Activated gamma-delta T cell treated with Interleukin-2 at 50 U/mL for 16 hours (primary cell): Measurements from ENCODE around the gene TCF3.
"Not testable (repeated sequence)": the region's sequence is repeated elsewhere in the genome, so short reads cannot be mapped to it uniquely, and the experiment has no call there.

Experiments
- DNase-seq: peaks from one replicate; pipeline ENCODE4 v3.0.0-alpha.2; 2020

The TCF3 gene

DNA sequence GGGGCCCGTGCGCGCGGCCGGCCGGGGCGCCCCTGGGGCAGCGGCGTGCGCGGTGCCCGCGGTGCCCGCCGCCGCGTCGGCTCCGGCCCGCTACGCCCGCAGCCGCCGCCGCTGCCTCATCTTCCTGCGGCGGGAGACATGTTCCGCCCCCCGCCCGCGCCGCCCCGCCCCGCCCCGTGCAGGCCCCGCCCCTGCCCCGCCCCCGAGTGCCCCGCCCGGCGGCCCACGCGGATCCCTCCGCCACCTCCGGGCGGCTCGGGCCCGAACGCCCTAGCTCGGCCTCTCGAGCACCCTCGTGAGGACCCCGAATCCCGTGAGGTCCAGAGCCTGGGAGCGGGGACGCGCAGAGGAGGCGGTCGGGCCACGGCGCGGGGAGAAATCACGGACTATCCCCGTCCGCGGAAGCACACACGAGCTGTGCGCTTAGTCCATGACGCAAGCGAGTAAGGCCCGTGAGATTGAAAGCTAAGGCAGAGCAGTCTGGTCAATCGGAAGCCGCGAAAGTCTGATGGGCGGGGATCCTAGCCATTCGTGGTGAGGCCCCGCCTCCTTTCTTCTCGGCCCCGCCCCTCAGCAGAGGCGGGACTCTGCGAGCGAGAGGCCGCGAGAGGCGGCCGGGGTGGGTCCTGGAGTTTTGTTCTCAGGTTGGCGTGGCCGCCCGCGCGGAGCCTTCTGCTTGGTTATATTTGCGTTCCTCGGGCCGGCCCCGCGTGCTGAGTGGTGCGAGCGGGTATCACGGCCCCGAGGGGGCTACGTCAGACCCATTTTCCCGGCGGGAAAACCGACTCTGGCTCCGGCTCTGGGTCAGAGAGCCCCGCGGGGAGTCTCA is at the start of gene TCF3:
TSS of gene TCF3 (minus strand) at position 145 of the 829 bp plus-strand sequence. CDS start 2,367 bp downstream, outside the sequence.
- DNase-seq = peak; percentile 98

DNA sequence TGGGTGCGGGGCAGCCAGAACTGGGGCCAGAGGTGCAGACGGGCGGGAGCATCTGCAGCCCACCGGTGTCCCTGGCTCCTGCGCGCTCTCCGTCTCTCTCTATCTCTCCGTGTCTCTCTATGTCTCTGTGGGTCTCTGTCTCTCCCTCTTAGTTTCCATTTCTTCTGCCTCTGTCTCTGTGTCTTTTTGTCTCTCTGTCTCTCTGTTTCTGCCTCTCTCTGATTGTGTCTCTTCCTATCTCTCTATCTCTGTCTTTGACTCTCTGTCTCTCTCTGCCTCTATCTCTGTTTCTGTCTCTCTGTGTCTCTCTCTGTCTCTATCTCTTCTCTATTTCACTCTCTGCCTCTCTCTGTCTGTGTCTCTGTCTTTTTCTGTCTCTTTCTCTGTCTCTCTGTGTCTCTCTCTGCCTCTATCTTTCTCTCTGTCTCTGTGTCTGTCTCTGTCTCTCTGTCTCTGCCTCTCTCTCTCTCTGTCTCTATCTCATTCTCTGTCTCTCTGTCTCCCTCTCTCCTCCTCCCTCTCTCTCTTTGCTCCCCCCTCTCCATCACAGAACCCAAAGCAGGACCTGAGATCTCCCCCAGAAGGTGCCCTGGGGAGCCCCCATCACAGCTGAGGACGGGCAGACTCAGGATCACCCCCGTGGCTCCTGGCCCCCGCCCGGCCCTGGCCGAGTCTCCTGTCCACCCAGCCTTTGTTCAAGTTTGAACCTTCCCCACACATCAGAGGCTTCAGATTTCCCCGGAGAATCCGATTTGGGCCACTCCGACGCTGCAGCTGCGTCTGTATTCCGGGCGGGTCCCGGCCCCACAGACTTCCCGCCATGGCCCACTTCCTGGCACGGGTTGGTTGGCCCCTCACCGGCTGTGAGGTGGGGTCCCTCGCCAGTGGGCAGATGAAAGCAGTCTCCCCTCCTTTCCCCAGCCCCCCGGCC is 48.6 kb upstream of the TCF3 start:
- no peak for DNase-seq

DNA sequence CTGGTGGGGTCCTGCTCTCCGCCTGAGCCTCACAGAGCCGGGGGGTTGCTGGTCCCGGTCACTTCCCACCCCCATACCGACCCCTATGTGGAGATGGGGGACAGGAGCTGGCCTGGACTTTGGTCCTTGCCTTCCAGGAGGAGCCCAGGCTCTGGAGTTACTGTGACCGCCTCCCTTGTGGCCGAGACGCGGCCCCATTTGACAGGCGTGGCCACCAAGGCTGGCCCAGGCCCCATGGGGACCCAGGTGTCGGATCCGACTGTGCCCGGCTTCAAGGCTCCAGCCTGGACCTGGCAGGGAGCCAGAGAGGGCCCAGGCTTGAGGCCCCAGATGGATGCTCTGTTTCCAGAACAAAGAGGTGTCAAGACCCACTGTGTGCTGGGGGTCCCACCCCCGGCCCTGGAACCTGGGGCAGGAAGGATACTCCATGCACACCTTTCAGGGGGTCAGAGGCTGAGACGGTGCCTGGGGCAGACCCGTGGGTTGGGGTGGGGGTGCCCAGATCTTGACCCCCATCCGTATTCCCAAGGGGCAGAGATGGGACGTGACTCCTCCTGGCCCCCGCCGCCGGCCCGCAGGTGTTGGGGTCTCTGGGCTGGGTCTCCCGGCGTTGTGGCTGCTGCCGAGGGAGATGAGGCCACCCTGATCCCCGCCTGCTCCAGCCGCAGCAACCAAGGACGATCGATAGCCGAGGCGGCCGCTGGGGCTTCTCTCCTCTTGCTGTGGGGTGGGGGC is 47.8 kb upstream of the TCF3 start:
- DNase-seq = no peak

DNA sequence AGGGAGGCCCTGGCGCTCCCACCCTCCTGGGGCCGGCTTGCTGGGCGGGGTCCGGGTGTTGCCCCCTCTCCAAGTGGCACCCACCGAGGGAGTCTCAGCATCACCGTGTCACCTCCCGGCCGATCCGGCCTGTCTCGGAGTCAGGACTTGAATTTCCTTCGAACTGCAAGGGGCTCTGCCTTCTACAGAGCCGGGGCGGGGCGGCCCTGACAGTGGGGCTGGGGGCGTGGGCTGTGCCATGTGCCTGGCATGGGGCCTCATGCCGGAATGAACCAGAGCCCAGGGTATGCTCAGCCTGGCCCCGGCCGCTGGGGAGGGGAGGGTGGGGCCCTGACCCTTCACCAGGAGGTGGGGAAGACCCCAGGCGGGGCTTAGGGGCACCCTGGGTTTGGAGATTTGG is 47.0 kb upstream of the TCF3 start:
- DNase-seq = no peak

DNA sequence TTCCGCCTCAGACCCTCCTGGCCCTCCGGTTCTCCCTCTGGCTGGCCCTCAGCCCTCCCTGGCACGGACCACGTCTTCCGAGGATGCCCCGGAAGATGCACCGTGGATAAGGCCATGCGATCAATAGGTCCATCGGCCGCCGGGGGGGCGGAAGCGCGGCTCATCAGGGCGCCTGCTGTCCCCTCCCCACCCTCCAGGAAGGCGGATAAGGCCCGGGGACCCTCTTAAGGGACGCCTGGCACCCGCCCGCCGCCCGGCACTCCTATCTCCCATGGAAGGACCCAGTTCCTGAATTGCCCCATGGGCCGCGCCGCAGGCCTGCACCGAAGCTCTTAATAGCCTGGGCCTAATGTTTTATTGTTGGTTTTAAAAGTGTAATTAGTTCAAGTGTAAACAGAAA is 46.2 kb upstream of the TCF3 start:
- DNase-seq = no peak

DNA sequence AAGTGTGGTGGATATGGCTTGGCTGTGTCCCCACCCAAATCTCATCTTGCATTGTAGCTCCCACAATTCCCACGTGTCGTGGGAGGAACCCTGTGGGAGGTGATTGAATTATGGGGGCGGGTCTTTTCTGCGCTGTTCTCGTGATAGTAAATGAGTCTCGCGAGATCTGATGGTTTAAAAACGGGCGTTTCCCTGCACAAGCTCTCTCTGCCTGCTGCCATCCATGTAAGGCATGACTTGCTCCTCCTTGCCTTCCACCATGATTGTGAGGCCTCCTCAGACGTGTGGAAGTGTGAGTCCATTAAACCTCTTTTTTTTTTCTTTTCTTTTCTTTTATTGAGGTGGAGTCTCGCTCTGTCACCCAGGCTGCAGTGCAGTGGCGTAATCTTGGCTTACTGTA is 43.1 kb upstream of the TCF3 start:
- not testable (repeated sequence) for DNase-seq

DNA sequence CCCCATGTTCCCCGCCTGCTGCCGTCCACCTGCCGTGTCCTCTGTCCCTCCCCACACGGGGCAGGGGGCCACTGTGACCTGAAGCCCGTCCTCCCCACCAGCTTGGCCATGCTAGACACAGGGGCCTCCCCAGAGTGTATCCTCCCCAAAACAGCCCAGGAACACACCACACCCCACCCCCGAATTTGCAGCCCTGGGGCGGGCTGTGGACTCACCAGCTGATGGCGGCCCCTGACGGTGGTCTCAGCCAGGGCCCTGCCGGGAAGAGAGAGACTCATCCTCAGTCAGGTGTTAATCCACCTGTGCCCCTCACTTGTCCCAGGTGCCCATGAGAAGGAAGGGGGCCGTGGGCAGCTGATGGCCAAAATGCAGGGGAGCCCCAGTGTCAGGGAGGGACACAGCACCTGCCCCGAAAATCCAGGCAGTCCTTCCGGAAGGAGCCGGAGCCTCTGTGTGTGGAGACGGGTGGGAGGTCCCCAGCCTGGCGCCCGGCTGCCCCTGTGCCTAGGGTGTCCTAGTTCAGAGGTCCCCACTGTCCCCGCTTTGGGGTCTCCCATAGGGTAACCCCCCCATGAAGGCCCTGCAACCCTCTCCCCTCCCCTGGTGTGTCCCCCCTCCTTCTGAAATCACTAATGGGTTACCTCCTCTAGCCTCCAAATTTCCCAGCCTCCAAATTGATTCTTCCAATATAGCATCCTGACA is 39.3 kb upstream of the TCF3 start:
- no peak for DNase-seq

DNA sequence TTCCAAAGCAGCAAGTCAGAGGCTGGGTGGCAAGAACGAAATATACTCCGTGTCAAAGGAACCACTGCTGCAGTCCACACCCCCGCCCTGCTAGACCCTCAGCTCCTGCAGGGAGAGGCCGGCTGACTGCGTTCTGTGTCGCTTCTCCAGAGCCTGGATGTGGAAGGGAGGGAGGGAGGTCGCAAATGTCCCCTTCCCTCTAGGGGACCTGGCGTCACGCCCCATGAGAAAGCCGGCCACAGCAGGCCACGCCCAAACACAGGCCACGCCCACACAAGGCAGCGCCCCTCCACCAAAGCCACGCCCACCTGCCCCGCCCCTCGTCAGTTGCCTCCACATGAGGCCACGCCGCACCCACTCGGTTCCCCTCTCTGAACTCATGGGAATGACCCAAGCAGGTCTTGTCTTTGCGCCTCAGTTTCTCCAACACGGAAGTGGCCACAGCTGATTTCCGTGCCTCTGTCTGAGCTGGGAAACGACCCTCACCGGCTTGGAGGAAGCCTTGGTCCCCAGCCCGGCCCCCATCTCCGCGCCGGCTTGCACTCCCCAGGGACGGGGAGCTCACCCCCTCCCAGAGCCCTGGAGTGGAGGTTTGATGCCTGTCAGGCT is 38.4 kb upstream of the TCF3 start:
- peak; percentile 27 for DNase-seq

DNA sequence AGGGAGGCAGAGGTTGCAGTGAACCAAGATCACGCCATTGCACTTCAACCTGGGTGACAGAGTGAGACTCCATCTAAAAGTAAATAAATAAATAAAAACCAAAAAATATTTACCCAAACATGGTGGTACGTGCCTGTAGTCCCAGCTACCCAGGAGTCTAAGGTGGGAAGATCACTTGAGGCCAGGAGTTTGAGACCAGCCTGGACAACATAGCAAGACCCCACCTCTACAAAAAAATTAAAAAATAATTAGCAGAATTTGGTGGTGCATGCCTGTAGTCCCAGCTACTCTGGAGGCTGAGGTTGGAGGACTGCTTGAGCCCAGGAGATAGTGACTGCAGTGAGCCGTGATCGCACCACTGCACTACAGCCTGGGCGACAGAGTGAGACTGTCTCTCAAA is 33.4 kb upstream of the TCF3 start:
- not testable (repeated sequence) for DNase-seq

DNA sequence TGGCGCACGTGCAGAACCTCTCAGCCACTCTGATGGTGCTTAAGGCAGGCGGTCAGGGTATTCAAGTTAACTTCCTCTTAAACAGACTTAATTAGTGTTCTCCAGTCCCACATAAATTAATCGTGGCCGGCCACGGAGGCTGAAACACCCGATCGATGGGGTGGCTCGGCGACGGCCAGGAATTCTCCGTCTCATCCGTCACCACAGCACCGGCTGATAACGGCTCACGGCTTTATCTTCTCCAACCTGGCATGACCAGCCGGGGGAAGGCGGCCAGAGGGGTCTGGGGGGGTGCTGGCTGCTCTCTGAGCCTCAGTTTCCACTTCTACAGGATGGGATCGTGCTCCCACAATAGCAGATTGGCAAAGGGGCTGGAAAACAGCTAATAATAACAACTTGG is 32.6 kb upstream of the TCF3 start:
- DNase-seq = no peak

DNA sequence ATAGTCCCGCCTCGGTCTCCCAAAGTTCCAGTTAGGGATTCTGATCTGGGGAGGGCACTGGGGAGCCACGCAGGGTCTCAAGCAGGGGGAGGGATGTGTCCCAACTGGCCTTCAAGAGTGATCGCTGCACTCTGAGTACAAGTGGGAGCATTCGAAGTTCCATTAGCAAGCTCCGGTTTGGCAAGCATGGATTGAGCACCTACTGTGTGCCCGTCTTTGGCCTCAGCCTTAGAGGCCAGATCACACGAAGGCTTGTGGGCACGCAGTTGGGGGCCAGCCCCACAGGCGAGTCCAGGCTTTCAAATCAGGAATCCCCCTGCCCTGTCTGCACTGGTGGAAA is 32.1 kb upstream of the TCF3 start:
- no peak for DNase-seq

DNA sequence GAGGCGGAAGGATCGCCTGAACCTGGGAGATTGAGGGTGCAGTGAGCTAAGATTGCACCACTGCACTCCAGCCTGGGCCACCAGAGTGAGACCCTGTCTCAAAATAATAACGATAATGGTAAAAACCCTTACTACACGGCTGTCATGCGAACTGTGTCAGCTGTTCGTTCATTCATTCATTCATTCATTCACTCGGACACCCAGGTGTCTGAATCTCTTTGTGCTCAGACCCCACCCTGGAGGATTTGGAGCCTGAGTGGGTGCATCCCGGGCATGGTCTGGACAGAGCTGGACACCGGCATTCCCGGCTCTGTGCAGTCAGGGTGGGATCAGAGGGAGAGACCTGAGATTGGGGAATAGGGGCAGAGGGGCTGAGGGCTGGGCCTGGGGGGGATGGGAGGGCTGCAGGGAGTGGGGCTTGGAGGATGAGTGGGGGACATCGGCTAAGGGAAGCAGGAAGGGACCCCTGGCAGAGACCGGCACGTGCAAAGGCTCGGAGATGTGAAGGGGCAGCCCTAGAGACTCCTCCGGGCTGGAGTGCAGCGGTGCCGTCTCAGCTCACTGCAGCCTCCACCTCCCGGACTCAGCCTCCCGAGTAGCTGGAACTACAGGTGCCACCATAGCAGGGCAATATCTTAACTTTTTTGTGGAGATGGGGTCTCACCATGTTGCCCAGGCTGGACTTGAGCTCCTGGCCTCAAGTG is 31.6 kb upstream of the TCF3 start:
- DNase-seq = no peak

DNA sequence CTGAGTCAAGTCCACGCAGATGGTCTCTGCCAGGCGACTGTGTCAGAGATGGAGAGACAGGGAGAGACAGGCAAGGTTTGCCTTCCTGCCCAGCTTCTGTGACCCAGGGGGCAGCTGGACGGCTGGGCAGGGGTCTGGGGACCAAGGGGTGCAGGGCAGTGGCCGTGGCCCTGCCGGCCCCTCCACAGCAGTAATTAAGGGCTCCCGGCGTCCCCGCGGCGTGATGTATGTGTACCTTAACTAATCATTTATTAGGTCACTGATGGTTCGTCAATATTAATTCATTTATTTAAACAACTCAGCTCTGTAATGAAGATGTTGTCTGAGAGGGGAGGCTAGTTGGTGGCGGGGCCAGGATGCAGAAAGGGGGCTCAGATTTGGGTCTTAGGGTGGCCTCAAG is 28.6 kb upstream of the TCF3 start:
- no peak for DNase-seq

DNA sequence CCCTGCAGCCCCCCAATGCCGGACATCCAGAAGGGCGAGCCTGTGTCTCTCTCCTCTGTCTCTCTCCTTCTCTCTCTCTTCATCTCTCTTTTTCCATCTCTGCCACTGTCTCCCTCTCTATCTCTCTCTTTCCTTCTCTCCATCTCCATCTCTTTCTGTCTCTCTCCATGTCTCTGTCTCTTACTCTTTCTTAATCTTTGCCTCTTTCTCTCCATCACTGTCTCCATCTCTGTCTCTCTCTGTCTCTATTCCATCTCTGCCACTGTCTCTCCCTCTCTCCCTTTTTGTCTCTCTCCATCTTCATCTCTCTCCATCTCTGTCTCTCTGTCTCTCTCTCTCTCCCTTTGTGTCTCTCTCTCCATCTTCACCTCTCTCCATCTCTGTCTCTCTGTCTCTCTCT is 25.7 kb upstream of the TCF3 start:
- no peak for DNase-seq

DNA sequence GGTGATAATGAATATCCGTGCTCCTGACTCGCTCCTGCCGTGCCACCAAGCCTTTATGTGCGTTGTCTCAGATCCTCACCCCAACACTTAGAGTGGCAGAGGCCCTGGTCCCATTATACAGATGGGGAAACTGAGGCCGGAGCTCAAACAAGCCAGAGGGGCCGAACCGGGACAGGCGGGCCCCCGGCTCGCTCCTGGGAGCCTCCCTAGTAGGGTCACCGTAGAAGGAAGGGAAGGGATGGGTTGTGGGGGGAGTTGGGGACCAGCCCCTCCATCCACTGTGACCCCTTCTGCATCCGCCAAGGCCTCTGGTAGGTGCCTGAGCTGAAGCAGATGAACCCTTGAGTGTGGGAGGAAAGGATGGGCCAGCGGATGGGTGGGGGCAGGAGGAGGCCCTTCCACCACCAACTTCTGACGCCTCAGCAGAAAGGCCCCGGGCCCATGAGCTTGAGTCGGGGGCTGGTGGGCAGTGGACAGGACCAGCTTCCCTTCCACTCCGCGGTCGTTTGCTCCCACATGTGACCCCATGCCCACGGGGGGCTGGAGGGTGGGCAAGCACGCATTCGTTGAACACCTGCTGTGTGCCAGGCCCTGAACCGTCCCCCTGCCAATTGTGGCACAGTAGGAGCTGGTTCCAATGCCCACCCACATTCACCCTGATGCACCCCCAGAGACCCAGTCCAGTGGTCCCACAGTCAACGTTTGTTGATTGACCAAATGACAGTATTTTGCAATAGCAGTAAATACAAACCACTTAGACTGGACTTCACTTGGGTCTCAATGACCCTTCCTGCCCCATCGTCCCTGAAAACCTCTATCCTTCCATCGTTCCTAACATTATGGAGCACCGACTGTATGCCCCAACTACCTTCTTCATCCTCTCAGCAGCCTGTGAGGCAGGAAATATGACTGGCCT is 24.2 kb upstream of the TCF3 start:
- DNase-seq = no peak

DNA sequence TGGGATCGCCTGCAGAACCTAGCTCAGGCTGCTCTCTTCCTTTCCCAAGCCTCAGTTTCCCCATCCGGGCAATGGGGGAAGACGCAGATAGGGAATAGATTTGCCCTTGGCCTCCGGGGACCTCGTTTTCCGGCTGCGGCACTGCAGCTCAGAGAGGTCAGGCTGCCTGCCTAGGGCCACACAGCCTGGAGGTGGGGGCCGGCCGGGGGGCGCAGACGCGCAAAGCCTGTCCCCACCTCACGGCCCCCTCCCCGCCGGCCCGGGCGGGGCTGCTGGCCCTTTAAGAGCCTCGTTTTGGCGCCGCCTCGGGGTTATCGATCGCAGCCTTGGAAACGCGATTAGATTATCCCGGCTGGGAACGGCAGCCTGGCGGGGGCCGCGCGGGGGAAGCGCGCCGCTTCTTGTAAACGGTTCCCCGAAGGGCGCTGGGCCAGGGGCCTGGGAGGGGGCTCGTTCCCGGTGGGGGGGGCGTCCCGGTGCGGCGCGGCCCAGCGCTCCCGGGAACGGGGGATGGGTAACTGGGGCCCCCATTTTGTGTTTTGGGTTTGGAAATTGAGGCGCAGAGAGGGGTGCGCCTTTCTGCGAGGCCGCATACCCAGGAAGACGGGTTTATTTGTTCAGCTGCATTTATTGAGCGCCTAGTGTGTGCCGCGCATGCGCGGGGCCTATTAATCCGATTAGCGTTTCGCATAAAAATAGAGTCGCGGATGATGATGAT is 23.4 kb upstream of the TCF3 start:
- no peak for DNase-seq

DNA sequence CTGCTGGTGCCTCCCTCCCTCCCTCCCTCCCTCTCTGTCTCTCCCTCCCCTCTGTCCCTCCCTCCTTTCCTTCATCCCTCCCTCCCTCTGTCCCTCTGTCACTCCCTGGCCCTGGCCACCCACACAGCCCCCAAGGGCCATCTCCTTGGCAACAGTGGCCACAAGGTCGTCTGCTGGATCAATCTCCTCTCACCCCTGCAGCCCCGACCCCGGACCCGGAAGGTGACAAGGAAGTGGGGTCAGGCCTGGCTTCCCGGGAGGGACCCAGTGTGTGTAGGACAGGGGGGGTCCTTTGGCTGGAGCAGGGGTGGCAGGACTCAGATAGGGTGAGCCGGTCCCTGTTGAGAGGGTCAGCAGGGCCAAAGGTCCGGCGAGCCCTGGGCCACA is 21.9 kb upstream of the TCF3 start:
- DNase-seq = no peak

DNA sequence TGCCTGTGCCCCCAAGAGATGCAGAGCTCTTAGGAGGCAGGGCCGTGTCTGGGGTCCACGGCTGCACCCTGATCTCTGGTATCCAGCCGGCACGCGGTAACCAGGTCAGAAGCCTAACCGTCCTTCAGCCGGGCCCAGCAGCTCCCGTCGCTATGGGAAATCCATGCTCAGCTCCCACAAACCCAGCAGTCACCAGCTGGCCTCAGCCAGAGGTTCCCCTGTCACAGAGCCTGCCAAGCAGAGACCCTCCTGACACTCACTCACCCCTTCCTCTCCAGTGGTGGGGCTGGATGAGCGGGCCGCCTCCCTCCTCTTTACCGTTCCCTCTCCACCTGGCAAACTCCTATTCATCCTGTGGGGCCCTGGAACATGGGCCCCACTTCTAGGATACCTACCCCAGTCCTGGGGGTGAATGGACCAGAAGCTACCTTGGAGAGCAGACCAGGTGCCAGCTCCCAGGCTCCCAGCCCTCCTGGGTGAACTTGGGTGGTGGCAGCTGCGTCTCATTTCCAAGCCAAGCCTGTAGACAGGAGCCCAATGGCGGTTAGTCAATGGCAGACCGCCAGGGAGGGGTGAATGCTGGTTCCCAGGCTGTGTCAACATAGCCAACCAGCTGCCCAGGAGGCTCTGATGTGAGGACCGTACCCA is 21.4 kb upstream of the TCF3 start:
- DNase-seq = no peak
